ENCODE measurements around the gene SYCN. TPM values are rescaled to one million over a fixed set of nuclear protein-coding genes. Genes with fewer than 3 reads are reported as not detected.

Gene SYCN
- total RNA-seq, 1 experiment from 2014 or later, result not detected

DNA sequence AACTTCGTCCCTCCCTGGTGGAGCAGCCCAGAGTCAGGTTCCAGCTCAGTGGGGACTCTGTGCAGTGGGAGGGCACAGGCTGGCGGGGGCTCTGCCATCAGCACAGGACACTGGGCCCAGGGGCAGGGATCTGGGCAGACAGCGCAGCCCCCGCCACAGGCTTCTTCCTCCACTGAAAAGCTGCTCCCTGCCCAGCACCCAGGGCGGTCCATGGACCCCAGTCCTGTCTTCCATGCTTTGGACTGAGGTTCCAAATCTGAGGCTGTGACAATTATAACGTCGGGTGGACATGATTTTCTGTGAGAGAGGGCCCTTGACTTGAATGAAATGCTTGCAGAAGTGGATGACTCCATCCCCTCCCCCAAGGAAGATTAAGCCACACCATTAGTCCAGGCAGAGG is 28.5 kb downstream of the SYCN start:
- Mint-ChIP-seq H3K4me3 (ENCODE audit: unreplicated experiment) (no peak overlapping the region), H3K36me3 (ENCODE audit: insufficient read depth, unreplicated experiment) (peaks cover 54% of the 10 kb centered on the region), H3K27me3 (ENCODE audit: insufficient read depth, unreplicated experiment) (no peaks in the 10 kb centered on the region), H3K9me3 (ENCODE audit: unreplicated experiment) (no peaks in the 10 kb centered on the region), H3K4me1 (ENCODE audit: low read depth, unreplicated experiment) (no peaks in the 10 kb centered on the region), H3K27ac (ENCODE audit: unreplicated experiment) (no peak overlapping the region)
- BruUV-seq (replicated peaks), result no TSS peak
- Histone ChIP-seq H3K4me1 (no peaks in the 10 kb centered on the region), H3K4me3 (ENCODE audit: low read depth, low read length) (no peak overlapping the region), H3K27me3 (replicated peaks; ENCODE audit: control insufficient read depth, insufficient read depth, low read length) (no peaks in the 10 kb centered on the region), H3K36me3 (ENCODE audit: control insufficient read depth, insufficient read depth, low read length) (peaks cover 1% of the 10 kb centered on the region), H3K9me3 (no peaks in the 10 kb centered on the region)
- TF ChIP-seq, protein P1, sequence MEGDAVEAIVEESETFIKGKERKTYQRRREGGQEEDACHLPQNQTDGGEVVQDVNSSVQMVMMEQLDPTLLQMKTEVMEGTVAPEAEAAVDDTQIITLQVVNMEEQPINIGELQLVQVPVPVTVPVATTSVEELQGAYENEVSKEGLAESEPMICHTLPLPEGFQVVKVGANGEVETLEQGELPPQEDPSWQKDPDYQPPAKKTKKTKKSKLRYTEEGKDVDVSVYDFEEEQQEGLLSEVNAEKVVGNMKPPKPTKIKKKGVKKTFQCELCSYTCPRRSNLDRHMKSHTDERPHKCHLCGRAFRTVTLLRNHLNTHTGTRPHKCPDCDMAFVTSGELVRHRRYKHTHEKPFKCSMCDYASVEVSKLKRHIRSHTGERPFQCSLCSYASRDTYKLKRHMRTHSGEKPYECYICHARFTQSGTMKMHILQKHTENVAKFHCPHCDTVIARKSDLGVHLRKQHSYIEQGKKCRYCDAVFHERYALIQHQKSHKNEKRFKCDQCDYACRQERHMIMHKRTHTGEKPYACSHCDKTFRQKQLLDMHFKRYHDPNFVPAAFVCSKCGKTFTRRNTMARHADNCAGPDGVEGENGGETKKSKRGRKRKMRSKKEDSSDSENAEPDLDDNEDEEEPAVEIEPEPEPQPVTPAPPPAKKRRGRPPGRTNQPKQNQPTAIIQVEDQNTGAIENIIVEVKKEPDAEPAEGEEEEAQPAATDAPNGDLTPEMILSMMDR (IDR thresholded peaks at IDR 0.05; ENCODE audit: insufficient read depth in 1 of 2, low read depth in 1 of 2, low read length in 1 of 2, severe bottlenecking in 1 of 2, unreplicated experiment in 1 of 2), result no peak
- ChIA-PET POLR2A (no interaction called here), CTCF (interaction anchor here (0.6 kb wide), 1 partner anchor 24 kb away, joined by 11 read pairs; no protein-coding TSS in a partner anchor)
- no peak for DNase-seq
- intact Hi-C loops (cut with micrococcal nuclease; ENCODE audit: unreplicated experiment), result no loop called here

DNA sequence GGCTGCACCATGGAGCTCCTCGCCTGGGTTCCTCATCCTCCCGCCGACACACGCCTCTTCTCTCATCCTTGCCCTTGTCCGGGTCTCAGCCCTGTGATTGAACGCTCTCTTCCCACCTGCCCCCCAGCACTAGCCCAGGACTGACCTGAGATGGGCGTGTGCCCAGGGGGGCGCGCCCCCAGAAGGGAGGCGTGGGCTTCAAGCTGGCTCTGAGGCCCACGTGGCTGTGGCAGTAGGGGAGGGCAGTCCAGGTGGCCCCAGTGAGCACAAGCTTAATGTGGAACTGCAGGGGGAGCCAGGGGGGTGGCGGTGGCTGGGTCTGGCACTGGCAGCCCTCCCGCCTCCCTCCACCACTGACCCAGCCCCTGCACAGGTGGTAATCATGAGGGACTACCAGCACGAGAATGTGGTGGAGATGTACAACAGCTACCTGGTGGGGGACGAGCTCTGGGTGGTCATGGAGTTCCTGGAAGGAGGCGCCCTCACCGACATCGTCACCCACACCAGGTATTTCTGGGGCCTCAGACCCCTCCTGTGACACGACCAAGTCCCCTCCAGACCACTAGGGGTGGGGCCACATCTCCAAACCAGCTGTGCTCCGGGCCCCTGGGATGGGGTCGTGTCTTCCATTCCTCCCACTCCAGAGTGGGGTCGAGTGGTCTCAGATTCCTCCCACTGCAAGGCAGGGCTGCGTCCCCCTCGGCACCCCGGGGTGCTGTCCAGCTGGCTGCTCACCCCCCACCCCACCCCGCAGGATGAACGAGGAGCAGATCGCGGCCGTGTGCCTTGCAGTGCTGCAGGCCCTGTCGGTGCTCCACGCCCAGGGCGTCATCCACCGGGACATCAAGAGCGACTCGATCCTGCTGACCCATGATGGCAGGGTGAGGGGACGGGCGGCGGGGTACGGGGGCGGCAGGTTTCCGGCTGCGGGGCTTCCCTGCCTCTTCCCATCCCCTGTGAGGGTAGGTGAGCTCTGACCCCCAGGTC is 29.2 kb downstream of the SYCN start:
- ChIA-PET CTCF (no interaction called here), POLR2A (no interaction called here)
- no peak overlapping the region for H3K4me3 Mint-ChIP-seq (ENCODE audit: unreplicated experiment)
- Histone ChIP-seq H3K4me1 (no peaks in the 10 kb centered on the region), H3K36me3 (ENCODE audit: control insufficient read depth, insufficient read depth, low read length) (no peaks in the 10 kb centered on the region; the same call in none of the 2 replicates), H3K27me3 (replicated peaks; ENCODE audit: control insufficient read depth, insufficient read depth, low read length) (no peaks in the 10 kb centered on the region), H3K9me3 (no peaks in the 10 kb centered on the region), H3K4me3 (ENCODE audit: low read depth, low read length) (no peak overlapping the region)
- intact Hi-C loops (cut with micrococcal nuclease; ENCODE audit: unreplicated experiment), result no loop called here
- H3K9me3 Mint-ChIP-seq (ENCODE audit: unreplicated experiment), result no peaks in the 10 kb centered on the region
- H3K36me3 Mint-ChIP-seq (ENCODE audit: insufficient read depth, unreplicated experiment), result peaks cover 54% of the 10 kb centered on the region
- H3K27ac Mint-ChIP-seq (ENCODE audit: unreplicated experiment), result no peak overlapping the region
- no peak for DNase-seq
- no peaks in the 10 kb centered on the region for H3K27me3 Mint-ChIP-seq (ENCODE audit: insufficient read depth, unreplicated experiment)
- H3K4me1 Mint-ChIP-seq (ENCODE audit: low read depth, unreplicated experiment), result no peaks in the 10 kb centered on the region
- no TSS peak for BruUV-seq (replicated peaks)
- TF ChIP-seq, protein P1 (IDR thresholded peaks at IDR 0.05; ENCODE audit: insufficient read depth in 1 of 2, low read depth in 1 of 2, low read length in 1 of 2, severe bottlenecking in 1 of 2, unreplicated experiment in 1 of 2), result no peak

DNA sequence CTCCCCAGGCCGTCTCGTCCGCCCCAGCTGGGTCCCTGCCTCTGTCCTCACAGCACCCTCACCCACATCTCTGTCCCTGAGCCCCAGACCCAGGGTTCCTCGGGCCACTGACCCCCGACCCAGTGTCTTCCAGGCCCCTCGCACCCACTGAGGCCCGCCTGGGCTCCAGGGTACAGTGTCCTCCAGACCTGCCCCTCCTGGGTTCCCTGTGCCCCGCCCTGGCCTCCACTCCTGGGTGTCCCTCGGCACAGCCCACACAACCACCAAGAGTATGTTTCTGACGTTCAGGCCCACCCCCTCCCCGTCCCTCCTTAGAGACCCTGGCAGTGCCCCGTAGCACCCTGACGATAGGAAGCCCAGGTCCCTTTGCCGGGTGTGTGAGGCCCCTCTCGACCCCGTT is 29.9 kb downstream of the SYCN start:
- Histone ChIP-seq H3K36me3 (ENCODE audit: control insufficient read depth, insufficient read depth, low read length) (no peaks in the 10 kb centered on the region; the same call in none of the 2 replicates), H3K9me3 (no peaks in the 10 kb centered on the region), H3K4me1 (no peaks in the 10 kb centered on the region), H3K27me3 (replicated peaks; ENCODE audit: control insufficient read depth, insufficient read depth, low read length) (no peaks in the 10 kb centered on the region), H3K4me3 (ENCODE audit: low read depth, low read length) (no peak overlapping the region)
- TF ChIP-seq, protein P1 (IDR thresholded peaks at IDR 0.05; ENCODE audit: insufficient read depth in 1 of 2, low read depth in 1 of 2, low read length in 1 of 2, severe bottlenecking in 1 of 2, unreplicated experiment in 1 of 2), result no peak
- ChIA-PET POLR2A (no interaction called here), CTCF (no interaction called here)
- Mint-ChIP-seq H3K27me3 (ENCODE audit: insufficient read depth, unreplicated experiment) (no peaks in the 10 kb centered on the region), H3K27ac (ENCODE audit: unreplicated experiment) (no peak overlapping the region), H3K4me3 (ENCODE audit: unreplicated experiment) (no peak overlapping the region), H3K4me1 (ENCODE audit: low read depth, unreplicated experiment) (no peaks in the 10 kb centered on the region), H3K36me3 (ENCODE audit: insufficient read depth, unreplicated experiment) (peaks cover 54% of the 10 kb centered on the region), H3K9me3 (ENCODE audit: unreplicated experiment) (no peaks in the 10 kb centered on the region)
- DNase-seq, result no peak
- BruUV-seq (replicated peaks), result no TSS peak
- intact Hi-C loops (cut with micrococcal nuclease; ENCODE audit: unreplicated experiment), result no loop called here

Data from Caco-2 (cell line).